ENCODE data around the gene TSPAN14.
A peak's percentile ranks its signal among the peaks of the same experiment; 100 is the strongest.

The TSPAN14 gene

DNA sequence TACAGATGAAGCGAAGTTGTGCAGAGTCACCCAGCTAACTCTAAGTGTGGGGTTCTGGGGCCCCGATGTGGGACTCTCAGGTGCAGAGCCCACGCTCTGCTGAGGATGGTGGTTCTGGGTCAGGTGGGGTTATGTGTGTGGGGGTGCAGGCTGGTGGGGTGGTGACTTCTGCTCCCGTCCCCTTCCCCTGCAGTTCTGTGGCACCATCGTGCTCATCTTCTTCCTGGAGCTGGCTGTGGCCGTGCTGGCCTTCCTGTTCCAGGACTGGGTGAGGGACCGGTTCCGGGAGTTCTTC is 54.9 kb downstream of the TSPAN14 start:
- no peak for DNase-seq

DNA sequence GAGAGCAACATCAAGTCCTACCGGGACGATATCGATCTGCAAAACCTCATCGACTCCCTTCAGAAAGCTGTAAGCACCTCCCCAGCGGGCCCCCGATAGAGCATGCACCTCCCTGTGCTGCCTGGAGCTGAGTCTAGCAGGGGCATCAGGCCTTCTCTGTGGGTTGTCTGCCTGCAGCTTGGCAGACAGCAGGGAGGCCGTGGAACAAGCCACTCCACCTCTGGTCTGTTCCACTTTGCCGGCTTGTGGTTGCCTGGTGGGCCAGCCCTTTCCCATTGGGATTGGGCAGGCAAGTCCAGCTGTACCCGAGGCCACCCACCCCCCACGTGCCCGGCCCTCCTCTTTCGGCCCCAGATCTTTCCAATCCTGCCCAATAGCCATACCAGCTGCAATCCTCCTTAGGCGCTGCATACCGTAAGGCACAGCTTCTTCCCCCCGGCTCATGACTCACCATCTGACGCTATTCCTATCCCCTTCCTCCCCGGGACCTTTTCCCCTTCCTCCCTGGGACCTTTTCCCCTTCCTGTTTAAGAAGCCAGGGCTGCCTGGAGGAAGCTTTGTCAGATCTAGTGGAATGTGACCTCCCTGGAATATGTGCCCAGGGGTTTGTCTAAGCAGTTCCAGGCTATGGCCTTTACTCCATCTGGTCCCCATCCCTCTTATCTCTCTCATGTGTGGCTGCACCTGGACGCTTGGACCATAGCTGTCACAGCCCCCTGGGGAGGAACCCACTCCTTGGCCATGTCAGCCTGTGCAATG is 55.5 kb downstream of the TSPAN14 start:
- DNase-seq = no peak

DNA sequence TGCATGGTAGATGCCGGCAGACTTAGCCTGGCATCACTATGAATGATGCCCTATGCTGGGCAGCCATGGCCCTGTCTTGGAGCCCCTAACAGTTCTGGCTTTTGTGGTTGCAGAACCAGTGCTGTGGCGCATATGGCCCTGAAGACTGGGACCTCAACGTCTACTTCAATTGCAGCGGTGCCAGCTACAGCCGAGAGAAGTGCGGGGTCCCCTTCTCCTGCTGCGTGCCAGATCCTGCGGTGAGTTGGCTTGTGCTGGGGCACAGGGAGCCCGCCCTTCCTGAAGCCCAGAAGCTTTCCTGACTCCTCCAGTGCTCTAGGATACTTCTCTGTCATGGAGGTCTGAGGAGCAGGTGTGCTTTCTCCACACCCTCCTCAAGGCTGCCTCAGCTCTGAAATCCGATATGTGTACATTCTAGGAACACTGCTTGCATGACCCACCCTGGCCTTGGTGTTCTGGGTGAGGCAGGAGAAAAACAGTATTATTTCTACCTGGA is 58.0 kb downstream of the TSPAN14 start:
- DNase-seq = no peak

DNA sequence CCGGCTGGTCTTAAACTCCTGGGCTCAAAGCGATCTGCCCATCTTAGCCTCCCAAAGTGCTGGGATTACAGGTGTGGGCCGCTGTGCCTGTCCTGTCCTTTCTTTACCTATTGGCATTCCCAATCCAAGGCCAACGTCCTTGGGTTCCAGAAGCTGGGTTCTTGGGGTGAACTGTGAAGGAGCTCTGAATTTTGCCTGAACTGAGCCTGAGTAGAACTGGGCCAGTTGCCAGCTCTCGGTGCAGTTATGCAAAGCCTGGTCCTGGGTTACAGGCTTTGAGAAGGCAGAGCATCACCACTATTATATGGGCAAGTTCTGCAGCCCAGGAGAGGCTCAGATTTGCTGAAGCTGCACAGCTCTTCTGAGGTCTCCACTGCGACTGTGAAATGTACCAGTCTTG is 59.0 kb downstream of the TSPAN14 start:
- DNase-seq = no peak

DNA sequence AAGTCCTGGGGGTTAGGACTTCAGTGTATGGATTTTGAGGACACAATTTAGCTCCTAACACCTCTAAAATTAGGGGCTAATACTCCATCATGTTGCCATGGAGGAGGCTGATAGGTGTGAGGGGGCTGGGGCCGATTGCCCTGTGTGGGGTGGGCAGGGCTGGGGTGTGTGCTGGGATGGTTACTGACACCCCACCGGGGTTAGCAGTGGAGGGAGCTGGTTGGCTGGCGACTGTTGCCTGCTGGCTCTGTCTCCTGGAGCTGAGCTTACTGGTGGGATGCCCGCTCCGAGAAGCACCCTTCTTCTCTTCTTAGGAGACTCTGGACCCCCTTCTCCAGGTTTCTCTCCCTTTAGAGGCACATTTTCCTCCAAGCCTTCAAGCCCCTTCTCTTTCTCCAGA is 61.4 kb downstream of the TSPAN14 start:
- no peak for DNase-seq

DNA sequence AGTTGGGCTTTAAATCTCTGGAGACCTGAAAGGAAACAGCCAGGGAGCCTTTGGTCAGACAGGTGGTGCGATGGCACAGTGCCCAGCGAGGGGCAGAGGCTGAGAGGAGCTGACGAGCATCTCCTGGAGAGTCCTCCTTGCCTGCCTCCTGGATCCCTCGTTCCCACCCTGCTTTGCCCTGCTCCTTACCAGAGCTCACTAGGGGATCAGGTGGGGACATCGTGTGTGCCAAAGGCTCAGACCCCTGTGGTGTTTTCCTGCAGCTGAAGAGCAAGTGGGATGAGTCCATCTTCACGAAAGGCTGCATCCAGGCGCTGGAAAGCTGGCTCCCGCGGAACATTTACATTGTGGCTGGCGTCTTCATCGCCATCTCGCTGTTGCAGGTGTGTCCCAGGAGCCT is 61.8 kb downstream of the TSPAN14 start:
- no peak for DNase-seq

DNA sequence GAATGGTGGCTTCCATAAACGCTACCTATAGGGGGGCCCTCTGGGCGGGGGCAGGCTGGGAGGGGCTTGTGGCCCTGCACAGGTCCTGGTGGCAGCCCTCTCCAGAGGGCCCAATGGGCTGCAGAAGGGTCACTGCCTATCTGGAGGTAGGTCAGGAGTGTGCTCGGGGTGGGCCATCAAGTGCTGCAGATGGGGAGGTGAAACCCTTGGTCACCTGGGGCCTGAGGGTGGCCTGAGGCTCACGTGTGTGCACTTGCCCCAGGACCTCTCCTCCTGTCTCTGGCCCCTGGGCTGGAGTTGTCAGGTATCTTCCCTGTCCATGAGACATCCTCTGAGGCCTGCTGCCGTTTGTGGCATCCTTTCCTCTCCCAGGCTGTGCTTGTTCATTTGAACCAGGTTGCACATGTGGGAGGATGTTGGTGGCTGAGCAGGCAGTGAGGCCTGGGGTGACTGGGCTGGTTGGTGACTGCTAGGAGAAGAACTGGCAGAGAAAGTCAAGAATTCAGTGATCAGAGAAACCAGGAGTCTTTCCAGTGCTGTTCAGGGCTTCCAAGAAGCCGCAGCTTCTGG is 62.5 kb downstream of the TSPAN14 start:
- no peak for DNase-seq

DNA sequence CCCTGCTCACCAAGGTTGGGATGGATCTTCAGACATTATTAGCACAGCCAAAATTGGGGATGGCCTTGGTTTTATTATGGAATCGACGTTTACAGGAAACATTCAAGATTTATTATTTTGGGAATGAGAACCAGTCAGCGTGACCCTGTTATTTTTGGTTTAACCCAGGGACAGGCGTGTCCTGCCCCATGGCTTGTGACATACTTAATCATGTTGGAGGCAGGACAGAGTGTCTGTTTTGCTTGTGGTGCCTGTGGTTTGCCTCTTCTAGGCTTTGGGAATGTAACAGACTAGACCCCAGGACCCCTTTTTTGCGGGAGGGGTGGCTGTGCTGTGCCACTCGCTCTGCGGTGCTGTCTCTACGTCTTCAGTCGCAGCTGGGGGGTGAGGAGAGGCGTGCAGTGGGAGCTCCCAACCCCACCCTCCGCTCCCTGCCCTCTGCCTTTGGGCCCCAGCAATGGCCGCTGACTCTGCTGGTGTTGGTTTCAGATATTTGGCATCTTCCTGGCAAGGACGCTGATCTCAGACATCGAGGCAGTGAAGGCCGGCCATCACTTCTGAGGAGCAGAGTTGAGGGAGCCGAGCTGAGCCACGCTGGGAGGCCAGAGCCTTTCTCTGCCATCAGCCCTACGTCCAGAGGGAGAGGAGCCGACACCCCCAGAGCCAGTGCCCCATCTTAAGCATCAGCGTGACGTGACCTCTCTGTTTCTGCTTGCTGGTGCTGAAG is 63.5 kb downstream of the TSPAN14 start:
- DNase-seq = no peak

DNA sequence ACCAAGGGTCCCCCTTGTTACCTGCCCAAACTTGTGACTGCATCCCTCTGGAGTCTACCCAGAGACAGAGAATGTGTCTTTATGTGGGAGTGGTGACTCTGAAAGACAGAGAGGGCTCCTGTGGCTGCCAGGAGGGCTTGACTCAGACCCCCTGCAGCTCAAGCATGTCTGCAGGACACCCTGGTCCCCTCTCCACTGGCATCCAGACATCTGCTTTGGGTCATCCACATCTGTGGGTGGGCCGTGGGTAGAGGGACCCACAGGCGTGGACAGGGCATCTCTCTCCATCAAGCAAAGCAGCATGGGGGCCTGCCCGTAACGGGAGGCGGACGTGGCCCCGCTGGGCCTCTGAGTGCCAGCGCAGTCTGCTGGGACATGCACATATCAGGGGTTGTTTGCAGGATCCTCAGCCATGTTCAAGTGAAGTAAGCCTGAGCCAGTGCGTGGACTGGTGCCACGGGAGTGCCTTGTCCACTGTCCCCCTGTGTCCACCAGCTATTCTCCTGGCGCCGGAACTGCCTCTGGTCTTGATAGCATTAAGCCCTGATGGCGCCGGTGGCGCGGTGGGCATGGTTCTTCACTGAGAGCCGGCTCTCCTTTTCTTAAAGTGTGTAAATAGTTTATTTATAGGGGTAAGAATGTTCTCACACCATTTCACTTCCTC is 64.2 kb downstream of the TSPAN14 start:
- DNase-seq = no peak

DNA sequence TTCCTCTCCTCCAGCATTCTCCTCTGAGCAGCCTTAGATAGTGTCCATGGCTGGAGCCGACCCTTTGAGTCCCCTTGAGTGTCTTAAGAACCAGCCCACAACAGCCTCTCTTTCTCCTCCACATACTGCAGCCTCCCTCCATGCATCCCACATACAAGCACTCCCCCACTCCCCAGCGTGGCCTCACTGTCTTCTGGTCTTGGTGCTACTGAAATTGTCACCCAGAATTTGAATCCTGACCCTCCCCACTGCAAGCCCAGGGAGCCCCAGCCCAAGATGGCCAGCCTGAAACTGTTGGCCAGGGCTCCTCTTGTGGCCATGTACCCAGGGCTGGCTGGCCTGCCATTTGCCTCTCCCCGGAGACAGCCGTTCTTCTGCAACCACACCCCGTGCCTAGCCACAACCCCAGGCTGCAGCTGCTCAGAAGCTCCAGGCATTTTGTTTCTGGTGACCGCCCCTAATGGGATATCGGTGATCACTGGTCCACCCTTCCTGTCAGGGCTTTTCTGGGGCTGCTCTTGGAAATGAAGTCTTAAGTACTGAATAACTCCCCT is 64.8 kb downstream of the TSPAN14 start:
- DNase-seq = no peak

DNA sequence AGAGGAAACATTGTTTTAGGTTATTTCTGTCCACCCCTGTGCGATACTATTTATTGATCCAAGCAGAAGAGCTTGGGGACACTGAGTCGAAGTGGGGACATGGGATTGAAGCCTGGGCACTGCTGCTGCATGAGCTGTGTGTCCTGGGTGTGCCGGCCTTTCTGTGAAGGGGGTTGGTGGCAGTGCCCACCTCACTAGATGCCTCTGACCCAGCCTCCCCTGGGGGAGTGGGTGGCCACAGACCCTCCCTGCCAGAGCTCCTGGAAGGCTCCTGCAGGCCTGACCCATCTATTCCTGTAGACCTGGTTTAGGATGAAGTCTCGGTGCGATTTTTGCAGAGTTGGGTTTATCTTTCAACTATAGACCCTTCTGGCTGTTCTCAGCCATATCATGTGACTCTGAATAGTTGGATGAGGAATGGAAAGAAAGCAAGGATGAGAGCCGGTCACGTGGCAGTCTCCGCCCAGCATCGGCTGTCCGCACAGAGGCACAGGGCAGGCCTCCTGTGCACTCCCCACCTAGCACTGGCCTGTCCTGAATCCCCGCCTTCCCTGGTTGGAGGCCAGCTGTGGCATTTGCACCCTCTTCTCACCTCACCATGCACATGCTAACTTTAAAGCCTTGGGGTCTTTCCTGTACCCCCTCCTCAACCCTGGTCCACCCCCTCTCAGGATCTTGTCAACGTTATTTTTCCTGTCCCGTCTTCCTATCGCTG is 66.0 kb downstream of the TSPAN14 start:
- no peak for DNase-seq

DNA sequence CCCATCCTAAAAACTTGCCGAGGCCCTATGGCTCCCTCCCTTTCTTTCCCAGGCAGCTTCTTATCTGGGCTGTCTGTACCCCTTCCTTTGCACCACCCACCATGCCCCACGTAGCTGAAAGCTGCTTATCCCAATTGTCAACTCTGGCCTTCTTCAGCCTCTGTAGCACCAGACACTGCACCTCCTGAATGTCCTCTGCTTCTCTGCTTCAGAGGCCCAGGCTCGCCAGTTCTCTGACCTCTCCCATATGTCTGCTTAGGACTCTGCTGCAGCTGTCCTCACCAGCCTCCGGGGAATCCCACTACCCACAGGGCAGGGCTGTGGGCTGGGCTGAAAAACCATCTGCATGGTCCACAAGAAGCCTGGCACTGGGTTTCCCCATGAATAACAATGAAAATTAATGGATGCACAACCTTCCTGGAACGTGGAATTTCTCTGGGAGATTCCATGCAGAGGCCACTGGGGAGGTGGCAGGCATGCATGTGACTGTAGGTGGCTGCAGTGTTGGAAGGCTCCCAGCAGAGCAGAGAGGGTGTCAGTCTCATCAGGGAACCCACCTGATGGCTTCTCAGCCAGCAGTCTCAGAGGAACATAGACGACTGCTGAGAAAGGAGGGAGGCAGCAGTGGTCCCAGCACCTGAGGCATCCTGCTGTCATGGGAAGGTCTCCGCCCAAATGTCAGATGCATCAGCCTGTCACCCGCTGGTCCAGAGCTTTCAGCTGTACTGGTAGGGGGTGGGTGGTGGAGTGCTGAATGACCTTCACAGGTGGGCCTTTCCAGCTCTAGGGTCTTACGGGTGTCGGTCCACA is 66.8 kb downstream of the TSPAN14 start:
- no peak for DNase-seq

DNA sequence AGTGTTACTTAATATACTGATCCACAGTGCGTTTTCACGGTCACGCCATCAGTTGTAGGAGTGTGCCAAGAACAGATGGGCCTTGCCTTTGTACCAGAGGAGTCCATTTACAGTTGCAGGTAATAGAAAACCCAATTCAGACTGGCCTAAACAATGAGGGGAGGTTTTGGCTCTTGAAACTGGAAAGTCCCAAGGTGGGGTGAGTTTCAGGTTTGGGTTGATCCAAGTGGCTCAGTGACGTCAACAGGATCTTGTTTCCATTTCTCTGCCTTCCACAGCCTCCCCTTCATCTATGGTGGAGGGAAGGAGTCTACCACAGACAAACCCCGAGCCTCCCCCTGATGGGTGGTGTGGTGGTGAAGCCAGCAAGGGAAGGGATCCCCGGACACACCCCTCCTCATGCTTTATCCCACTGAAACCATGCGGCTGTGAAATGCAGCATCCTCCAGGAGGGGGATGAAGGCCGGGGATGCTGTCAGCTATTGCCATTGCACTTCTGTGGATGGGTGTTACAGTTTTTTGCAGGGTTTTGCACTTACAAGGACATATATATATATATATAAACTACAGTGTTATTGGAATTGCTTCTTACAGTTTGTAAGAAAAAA is 68.8 kb downstream of the TSPAN14 start:
- no peak for DNase-seq

DNA sequence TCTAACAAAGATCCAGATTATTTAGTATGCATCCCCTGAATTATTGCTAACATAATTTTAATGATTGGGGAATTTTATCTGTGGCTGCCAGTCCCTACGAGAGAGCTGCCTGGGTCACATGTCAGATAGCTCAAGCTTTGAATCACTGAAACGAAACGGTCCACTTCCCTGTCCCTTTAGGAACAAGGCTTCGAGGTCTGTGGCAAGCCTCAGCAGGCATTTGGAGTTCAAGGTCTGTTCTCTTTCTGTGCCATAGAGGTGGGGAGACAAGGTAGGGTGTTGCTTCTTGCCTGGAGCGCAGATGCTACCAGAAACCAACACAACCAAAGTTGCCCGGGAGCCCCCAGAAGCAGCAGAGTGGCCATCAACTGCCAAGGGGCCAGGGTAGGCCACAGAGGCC is 69.7 kb downstream of the TSPAN14 start:
- DNase-seq = no peak

DNA sequence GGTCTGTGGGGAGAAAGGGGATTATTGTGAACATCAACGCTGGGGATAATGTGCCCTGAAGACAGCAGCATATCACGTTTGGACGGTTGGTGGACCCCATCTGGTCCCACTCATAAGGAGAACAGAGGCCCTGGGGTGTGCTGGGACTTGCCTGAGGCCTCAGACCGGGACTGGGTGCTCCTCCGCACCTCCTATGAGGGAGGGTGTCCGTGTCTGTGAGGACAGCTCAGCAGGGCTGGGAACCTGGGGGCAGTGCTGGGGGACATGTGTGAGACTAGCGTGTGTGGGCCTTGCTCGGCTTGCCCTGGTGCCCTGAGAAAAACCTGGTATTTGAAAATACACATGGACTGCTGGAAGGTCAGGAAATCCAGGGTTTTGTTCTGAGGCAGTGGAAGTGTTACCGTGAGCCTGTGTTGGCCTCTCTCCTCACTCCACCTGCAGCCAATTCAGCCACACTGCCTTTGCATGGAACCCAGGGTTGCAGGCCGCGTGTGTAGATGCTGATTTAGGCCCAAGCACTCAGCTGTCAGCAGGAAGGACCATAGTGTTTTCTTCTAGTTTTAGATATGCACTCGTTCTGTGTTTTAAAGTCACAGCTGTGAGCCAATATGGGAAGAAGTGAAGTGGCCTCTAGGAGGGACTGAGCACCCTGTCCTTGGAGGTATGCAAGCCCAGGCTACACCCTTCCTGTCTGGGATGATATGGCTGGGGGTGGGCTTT is 70.2 kb downstream of the TSPAN14 start:
- no peak for DNase-seq

DNA sequence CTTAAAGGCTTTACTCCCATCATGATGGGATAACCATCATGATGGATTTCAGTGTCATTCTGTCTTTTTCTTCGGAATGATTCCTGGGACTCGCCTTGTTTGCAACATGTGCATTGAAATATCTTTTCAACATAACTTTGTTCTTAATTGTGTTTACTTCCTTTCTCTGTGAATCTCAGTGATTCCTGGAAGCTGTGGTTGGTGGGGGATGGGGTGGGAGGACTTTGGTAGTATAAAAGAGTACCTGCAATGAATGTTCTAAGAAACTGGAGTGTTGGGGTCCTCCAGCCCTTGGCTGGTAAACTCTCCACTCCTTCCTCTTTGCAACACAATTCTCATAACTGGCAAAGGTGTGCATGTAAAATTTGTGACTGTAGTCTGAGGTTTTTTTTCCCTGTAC is 72.1 kb downstream of the TSPAN14 start:
- DNase-seq = no peak

DNA sequence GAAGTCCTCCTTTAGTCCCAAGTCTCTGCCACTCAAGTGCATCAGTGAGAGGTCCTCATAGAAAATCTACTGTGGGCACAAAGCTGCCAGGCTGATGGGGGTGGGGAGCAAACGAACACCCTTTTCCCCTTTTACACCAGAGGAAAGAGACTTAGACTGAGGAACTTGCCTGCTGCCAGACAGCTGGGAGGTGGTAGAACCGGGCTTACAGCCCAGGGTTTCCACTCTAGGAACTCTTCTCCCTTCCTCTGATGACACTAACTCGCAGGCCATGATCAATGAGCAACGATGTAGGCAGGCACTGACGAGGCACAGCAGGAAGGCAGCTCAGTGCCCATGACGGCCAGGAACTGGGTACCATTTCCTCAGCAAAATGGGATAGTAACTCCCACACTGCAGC is 72.6 kb downstream of the TSPAN14 start:
- no peak for DNase-seq

DNA sequence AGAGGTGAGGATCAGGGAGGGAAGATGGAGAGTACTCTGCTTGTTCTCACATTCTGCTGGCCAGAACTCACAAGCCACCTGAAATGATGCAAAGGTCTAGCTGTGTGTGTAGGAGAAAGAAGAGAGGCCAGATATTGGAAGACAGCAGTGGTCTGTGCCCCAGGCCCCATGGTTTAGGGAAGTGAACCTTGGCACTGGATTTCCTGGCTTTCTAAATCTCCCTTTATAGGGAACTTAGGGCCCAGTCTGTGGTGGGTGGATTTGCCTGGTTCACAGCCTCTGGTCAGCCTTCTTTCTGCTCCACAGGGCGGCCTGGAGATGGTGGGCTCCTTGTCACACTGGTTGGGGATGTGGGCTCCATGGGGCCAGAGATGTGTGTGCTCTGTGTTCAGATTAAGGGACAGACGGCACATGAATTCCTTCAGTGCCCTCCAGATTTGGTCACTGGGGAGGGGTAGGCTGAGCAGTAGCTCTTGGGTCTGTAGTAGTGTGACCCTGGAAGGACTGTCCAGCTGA is 74.1 kb downstream of the TSPAN14 start:
- DNase-seq = no peak

DNA sequence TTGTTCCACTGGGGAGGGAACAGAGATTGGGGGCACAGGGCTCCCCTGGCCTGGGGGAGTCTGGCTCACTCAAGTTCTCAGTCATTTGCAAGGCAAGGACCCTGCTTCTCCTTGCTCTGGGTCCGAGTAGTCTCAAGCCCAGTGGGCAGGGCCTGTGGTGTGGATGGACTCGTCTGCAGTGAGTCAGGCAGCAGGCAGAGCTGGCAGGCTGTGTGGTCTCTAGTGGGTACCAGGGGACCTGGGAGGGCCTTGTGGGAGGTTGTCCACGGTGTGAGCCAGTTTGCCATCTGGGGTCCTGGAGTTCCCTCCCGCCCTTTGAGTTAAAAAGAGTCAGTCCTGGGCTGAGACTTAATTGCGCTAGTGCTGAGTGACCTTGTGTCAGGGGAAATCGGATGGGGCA is 74.8 kb downstream of the TSPAN14 start:
- no peak for DNase-seq

DNA sequence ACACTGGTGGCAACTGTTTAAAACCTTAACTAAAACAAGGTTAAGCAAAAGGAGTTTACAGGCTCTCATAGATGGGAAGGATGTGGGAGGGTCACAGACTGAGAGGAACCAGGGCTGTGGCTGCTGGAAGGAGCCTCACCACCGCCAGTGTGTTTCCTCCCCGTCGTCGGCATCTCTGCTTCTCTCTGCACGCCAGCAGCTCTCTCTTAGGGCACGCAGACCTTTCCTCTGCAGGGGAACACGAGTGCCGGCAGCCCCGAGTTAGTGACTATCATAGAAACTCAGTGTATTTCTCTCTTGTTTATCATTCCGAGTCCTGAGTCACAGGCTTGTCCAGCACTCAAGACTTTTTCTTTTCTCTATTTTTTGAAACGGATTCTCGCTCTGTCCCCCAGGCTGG is 75.5 kb downstream of the TSPAN14 start:
- DNase-seq = peak; percentile 29

DNA sequence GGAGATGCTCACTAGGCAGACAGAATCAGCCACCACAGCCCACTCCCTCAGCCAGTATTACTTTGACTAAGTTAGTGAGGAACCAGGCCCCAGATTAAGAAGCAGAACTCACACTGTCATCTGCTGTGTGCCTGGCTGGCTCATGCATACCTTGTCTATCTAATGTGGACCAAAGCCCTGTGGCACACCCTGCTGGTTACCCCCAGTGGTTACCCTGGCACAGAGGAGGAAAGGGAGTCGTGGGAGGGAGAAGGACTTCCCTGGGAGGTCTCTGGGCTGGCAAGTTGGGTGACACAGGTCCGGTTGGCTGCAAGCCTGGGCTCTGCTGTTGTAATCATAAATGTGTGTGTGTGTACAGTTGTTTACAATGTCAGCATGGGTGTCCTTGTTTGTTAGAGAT is 76.1 kb downstream of the TSPAN14 start:
- DNase-seq = peak; percentile 39

Data from CD4-positive, alpha-beta T cell treated with Interferon gamma for 1 hour (primary cell).